Measurements from ENCODE around the gene HIPK4.

- no peak for TF ChIP-seq CTCF (IDR thresholded peaks at IDR 0.05)
- TF ChIP-seq ZSCAN18 (CRISPR knock-in tag; IDR thresholded peaks at IDR 0.05), result no peak
- no peak for TF ChIP-seq CREB1 (CRISPR knock-in tag; IDR thresholded peaks at IDR 0.05)
- TF ChIP-seq ZNF281 (CRISPR knock-in tag; IDR thresholded peaks at IDR 0.05), result no peak
- no peak for TF ChIP-seq ZNF138 (CRISPR knock-in tag; conservative IDR thresholded peaks at IDR 0.05)
- TF ChIP-seq KAT7 (CRISPR knock-in tag; IDR thresholded peaks at IDR 0.05; ENCODE audit: borderline replicate concordance), result no peak
- TF ChIP-seq TEAD4 (CRISPR knock-in tag; IDR thresholded peaks at IDR 0.05), result no peak
- no peak for TF ChIP-seq SMAD4 (CRISPR knock-in tag; IDR thresholded peaks at IDR 0.05)
- no peak for TF ChIP-seq EMX1 (CRISPR knock-in tag; IDR thresholded peaks at IDR 0.05)
- TF ChIP-seq FOXP1 (CRISPR knock-in tag; IDR thresholded peaks at IDR 0.05; ENCODE audit: borderline replicate concordance), result no peak
- no peak for TF ChIP-seq OVOL2 (CRISPR knock-in tag; IDR thresholded peaks at IDR 0.05; ENCODE audit: borderline replicate concordance)
Observed at GRCh38 chr19:40341601-40342482, 48.1 kb downstream of the HIPK4 start.

Measured in WTC11 (cell line).